SHP77 treated with DMSO at 0.1 percent for 48 hours (cell line): ENCODE measurements around the gene DHRSX.
"Not testable (repeated sequence)": the region's sequence is repeated elsewhere in the genome, so short reads cannot be mapped to it uniquely, and the experiment has no call there.

Source experiments
- DNase-seq: peaks from one replicate; lab custom pipeline; 2025; lab: John Stamatoyannopoulos, UW

Gene DHRSX

GRCh38 chrX:2262668-2263055 is 238.1 kb downstream of the DHRSX start:
- DNase-seq, result no peak

GRCh38 chrX:2261831-2262667 is 238.7 kb downstream of the DHRSX start:
- DNase-seq, result no peak

GRCh38 chrX:2252331-2253065 is 248.3 kb downstream of the DHRSX start:
- DNase-seq, result no peak

DNA sequence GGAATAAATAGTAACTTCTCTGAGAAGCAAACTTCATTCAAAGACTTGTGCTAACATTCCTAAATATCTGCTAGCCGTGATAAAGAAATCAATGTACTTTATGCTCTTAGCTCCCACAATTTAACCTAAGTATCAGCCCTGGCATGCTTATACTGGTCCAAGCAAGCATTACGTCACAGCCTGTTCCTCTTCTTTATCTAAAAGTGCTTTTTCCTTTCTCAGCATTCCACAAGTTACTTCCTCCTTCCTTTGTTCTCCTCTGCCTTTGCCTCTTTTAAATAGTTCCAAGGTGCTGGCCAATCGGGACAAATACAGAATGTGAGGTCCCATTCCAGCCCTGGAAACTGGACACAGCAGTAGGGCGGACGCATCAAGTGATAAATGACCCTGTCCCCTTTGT is 249.6 kb downstream of the DHRSX start:
- DNase-seq, result no peak

DNA sequence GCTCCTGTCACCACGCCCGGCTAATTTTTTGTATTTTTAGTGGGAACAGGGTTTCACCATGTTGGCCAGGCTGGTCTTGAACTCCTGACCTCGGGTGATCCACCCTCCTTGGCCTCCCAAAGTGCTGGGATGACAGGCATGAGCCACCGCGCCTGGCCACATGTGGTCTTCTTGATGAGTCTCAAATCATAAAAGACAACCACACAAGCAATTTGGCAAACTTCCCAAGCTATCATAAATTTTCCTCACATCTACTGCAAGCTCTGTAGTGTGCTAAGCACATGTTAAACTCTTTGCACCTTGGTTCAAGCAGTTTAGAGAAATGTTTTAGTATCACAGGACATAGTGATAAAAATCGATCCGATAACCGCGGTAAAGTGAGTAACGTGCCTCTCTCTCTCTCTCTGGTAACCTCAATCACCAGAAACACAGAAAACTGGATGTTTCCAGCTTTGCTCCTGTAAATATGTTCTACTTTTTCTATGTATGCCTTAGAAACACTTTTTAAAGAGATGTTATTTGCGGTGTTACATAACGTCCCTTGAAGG is 256.8 kb downstream of the DHRSX start:
- no peak for DNase-seq

DNA sequence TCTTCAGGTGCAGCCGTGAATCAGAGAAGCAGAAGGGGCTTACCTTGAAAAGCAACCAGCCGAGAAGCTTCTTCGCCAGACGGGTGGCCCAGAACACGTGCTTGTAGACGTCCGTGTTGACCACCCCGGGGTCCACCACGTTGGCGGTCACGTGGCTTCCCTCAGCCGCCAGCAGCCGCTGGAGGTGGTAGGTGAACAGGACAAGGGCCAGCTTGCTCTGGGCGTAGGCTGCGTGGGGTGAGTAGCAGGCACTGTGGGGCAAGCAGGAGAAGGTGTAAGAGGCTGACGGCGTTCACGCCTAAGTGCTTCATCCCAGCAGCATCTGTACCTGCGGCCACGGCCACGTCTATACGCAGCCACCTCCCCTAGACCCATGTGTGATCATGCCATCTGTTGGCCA is 257.8 kb downstream of the DHRSX start:
- DNase-seq, result no peak

- DNase-seq, result no peak
Measured at GRCh38 chrX:2242326-2242725, 258.4 kb downstream of the DHRSX start.

- not testable (repeated sequence) for DNase-seq
Measured at GRCh38 chrX:2241496-2241895, 259.3 kb downstream of the DHRSX start.

DNA sequence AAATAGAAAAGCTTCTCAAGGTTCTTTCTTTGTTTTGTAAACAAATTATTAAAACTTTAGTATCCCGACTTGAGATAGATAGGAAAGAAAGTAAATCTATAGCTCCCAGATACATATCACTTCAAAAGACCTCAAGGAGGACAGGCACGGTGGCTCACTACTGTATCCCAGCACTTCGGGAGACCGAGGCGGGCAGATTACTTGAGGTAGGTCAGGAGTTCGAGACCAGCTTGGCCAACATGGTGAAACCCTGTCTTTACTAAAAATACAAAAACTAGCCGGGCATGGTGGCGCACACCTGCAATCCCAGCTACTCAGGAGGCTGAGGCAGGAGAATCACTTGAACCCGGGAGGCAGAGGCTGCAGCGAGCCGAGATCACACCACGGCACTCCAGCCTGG is 260.0 kb downstream of the DHRSX start:
- not testable (repeated sequence) for DNase-seq

GRCh38 chrX:2237976-2238375 is 262.8 kb downstream of the DHRSX start:
- no peak for DNase-seq

DNA sequence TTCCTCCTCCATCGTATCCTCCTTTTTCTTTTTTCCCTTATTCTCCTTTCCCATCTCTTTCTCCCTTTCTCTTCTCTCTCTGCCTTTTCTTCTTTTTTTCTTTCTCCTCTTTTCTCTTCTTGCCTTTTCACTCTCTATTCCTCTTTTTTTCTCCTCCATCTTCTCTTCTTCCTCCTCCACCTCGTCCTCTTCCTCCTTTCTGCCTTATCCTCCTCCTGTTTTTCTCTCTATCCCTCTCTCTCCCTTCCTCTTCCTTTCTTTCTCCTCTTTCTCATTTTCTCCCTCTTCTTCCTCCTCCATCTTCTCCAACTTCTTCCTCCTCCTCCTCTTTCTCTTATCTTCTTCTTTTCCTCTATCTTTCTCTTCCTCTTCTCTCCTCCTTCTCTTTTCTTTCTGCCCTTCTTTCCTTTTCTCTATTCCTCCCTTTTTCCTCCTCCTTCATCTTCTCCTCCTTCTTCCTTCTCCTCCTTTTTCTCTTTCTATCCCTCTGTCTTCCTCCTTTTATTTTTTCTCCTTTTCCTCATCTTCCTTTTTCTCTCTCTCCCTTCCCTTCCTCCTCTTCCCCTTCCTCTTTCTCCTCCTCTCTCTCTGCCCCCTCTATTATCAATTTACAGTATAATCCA is 269.1 kb downstream of the DHRSX start:
- DNase-seq, result no peak

GRCh38 chrX:2230457-2230856 is 270.3 kb downstream of the DHRSX start:
- DNase-seq, result no peak

GRCh38 chrX:2228536-2228935 is 272.2 kb downstream of the DHRSX start:
- DNase-seq, result no peak

DNA sequence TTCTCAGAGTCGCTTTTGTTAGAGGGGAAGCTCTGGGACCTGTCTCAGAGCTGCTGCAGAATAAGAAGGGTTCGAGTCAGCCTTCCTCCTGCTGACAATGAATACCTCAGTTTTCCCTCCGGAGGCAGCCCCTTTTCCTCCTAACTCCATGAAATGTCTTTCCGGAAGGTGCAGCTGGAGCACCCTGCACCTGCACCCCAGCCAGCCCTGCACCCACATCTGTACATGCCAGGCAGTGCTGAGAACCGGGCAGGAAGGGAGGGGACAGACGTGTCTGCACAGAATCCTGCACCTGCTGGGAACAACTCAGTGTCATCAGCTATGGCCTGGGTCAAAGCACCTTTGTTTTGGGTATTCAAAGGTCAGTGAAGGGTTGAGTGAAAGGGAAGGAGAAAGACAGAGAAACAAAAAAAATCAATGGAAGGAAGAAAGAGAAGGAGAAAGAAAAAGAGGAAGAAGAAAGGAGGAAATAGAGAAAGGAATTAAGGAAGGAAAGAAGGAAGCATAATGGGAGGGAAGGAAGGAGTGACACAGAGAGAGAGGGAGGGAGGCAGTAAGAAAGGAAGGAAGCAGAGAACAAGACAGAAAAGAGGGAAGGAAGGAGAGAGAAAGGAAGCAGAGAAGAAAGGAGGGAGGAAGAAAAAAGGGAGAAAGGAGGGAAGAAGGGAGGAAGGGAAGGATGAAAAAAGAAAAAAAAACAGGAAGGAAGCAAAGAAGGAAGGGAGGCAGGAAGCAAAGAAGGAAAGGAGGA is 273.7 kb downstream of the DHRSX start:
- no peak for DNase-seq

DNA sequence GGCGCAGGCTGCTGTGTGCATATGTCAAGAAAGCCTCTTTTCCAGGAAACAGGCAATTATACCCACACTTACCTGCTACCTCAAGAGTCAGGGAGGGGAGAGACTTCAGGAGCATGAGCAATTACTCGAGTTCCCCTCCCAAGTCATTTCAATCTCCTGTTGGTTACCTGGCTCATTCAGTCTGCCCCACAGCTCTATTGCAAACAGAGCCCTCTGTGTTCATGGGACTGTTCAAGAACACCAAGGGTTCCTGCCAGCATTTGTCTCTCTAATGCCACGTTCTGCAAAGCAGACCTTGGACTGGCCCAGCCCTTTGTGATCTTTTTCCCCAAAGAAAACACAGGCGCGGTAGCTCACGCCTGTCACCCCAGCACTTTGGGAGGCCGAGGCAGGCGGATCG is 274.6 kb downstream of the DHRSX start:
- no peak for DNase-seq

- no peak for DNase-seq
Measured at GRCh38 chrX:2224597-2225235, 276.1 kb downstream of the DHRSX start.

- DNase-seq, result no peak
Measured at GRCh38 chrX:2224161-2224560, 276.6 kb downstream of the DHRSX start.

DNA sequence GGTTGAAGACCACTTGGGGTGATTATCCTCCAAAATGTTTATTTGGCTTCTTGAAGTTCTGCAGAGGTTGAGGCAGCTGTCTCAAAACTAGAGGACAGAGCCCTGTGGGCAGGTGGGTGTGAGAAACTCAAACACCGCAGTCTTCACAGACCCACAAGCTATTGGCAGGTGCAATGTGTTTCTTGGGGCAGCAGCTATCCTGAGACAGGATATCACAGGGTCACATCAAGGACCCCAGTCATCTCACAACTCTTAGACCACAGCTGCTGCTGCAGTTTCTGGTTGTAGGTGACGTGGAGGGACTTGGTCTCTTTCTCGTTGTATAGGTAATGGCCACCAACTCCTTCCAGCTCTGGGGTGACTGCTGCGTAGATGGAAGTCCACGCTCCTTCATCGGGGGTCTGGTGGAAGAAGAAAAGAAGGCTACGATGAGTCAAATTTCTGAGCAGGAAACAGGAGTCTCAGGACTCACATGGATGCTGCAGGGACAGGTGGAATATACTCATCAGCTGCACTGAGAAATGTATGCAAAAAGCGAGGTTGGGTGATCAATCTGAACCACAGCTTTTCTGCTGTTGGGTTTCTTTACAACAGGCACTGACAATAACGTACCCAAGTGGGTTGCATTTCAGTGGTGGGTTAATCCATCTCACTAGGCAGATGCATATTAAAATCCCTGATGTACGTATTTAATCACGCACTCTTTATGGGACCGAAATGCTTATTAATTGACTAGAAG is 279.8 kb downstream of the DHRSX start:
- DNase-seq, result no peak

DNA sequence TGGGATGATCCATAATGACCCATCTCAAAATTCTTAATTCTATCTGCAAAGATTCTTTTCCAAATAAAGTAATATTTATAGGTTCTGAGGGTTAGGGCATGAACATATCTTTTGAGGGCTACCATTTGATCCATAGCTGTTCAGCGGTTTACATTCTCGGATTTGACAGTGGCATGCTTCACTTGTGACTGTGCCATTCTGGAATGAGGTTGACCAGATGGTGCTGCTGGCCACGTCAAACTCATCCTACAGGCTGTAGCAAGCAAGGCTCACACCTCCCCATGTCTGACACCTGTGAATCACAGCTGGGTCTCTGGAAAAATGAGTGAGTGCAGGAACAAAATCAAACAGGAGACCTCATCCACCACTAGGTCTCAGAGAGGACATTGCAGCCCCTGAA is 280.5 kb downstream of the DHRSX start:
- no peak for DNase-seq

- not testable (repeated sequence) for DNase-seq
Measured at GRCh38 chrX:2214138-2214823, 286.5 kb downstream of the DHRSX start.
